HG03045 (cell line): Measurements from ENCODE around the gene DDX39A.
"Not testable (repeated sequence)": the region's sequence is repeated elsewhere in the genome, so short reads cannot be mapped to it uniquely, and the experiment has no call there.

ENCODE experiments used
- ATAC-seq: cut with Tn5 transposase; IDR thresholded peaks from one replicate; pipeline ENCODE4 v1.9.1; 2021; ENCODE audit warnings: mild to moderate bottlenecking, moderate library complexity; ENCODE audit not compliant: unreplicated experiment

The DDX39A gene

DNA sequence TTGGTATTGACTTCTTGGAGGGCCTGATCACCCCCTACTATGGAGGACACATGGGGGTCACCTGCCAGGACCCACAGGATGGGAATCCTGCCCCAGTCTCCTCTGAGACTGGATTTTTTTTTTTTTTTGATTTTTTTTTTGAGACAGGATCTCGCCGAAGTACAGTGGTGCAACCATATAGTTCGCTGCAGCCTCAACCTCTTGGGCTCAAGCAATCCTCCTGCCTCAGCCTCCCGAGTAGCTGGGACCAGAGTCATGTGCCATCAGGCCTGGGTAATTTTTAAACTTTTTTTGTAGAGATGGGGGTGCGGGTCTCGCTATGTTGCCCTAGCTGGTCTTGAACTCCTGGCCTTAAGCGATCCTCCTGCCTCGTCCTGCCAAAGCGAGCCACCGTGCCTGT lies 52.1 kb downstream of the DDX39A start:
- no peak for ATAC-seq

DNA sequence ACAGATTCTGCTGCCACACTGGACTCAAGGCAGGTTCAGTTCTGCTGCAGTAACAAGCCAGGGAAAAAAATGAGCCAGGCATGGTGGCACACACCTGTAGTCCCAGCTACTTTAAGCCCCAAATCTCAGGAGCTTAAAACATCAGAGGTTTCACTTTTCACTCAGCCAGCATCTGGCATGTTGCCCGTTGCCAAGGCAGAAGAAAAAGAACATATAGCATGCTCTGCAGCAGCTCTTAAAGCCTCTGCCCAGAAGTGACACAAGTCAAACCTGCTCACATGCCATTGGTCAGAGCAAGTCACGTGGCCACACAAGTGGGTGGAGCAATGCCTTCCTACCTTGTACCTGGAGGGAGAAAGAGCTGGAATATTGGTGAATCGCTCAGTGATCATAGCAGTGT lies 52.6 kb downstream of the DDX39A start:
- ATAC-seq: no peak

DNA sequence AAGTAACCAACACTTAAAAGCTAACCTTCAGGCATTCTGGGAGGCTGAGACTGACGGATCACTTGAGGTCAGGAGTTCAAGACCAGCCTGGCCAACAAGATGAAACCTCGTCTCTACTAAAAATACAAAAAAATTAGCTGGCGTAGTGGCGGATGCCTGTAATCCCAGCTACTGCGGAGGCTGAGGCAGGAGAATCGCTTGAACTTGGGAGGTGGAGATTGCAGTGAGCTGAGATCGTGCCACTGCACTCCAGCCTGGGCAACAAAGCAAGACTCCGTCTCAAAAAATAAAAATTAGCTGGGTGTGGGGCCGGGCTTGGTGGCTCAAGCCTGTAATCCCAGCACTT lies 55.1 kb downstream of the DDX39A start:
- ATAC-seq: not testable (repeated sequence)

DNA sequence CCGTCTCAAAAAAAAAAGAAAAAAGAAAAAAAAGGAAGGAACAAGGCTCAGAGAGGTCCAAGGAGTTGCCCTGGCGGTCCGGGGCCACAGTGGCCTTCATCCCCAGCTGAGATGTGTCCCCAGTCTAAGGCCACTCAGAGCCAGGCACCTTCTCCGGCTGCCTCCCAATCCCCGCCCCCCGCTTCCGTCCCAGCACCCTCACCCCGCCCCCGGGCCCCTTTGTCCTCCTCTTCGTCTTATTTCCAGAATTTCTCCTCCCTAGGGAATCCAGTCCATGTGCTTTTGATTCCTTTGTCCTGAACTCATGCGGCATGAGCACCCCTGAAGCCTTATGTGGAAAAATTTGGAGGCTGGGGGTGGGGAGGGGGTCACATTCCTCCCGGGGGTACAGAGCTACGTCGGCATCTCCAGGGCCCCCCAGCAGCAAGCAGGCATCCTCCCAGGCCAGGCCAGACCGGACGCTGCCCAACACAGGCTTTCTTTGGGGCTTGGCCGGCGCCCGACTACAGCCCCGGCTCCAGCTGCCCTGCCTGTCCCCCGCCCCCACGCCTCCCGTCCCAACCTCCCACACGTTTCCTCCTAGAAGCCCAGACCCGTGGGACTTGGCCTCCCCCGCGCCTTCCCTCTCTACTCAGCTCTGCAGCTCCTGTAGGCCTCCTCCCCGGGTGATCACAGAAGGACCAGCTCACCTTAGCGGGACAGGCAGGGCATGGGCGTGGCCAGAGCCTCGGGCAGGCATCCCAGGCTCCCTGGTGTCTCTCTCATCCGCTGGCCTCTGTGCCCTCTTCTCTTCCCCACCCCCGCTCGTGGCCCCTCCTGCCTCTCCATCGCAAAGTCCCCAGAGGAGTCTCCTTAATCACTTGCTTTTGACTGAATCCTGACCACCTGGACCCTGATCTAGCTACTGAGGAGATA lies 55.7 kb downstream of the DDX39A start:
- ATAC-seq: no peak

DNA sequence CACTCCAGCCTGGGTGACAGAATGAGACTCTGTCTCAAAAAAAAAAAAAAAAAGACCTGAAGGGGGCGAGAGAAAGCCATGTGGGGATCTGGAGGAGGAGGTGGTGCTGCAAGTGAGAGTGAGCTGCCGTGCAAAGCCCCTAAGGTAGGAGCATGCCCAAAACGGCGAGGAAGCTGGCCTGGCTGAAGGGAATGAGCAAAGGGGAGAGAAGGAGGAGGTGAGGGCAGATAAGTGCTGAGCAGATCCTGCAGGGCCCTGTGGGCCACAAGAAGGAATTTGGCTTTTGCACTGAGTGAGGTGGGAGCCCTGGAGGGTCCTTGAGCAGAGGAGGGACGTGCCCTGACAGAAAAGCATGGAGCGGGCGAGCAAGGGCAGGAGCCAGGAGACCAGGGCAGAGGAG lies 57.3 kb downstream of the DDX39A start:
- no peak for ATAC-seq
